IMR-90 (cell line): ENCODE data around the gene CHSY3. TPM values are rescaled to one million over a fixed set of nuclear protein-coding genes. Genes with fewer than 3 reads are reported as not detected.

Experiments used
- ATAC-seq: fragments of 200-7000 bp; cut with Tn5 transposase; 2 replicates; pipeline ENCODE4 v1.9.1; 2020; ENCODE audit warnings: low read depth, mild to moderate bottlenecking, moderate library complexity
- BruUV-seq: library from RNA; stranded (reverse); fragments of 400-500 nt; replicated peaks from 2 replicates; lab custom pipeline; 2021; lab: Mats Ljungman, UMichigan
- CTCF ChIA-PET: fragments of 300-600 bp; formaldehyde crosslinking; extraction: SDS; loops from one replicate; lab custom pipeline; 2021; ENCODE audit warnings: antibody characterized with exemption; lab: Yijun Ruan, JAX
- POLR2A ChIA-PET: fragments of 300-600 bp; sonication (Branson Sonifier 250); formaldehyde crosslinking; loops from one replicate; lab custom pipeline; 2022; ENCODE audit warnings: antibody characterized with exemption; ENCODE audit not compliant: unreplicated experiment; lab: Charles Lee
- DNase-seq: peaks from one replicate; pipeline ENCODE4 v3.0.0; 2013
- H2AFZ ChIP-seq: replicated peaks from 2 replicates; pipeline ENCODE3; 2013; ENCODE audit warnings: low read length, mild to moderate bottlenecking; ENCODE audit not compliant: poor library complexity
- H2AK5ac ChIP-seq: 2 replicates; pipeline ENCODE4 v1.6.1; 2013; ENCODE audit warnings: low read depth, low read length, inconsistent platforms
- H2AK9ac ChIP-seq: replicated peaks from 2 replicates; pipeline ENCODE3; 2013; ENCODE audit warnings: mild to moderate bottlenecking, low read depth, low read length, moderate library complexity; ENCODE audit not compliant: poor library complexity
- H2BK120ac ChIP-seq: 2 replicates; pipeline ENCODE4 v1.6.1; 2013; ENCODE audit warnings: low read depth, low read length, inconsistent platforms
- H2BK15ac ChIP-seq: 3 replicates; pipeline ENCODE4 v1.6.1; 2013; ENCODE audit warnings: low read depth, low read length, inconsistent platforms
- H2BK20ac ChIP-seq: 2 replicates; pipeline ENCODE4 v1.6.1; 2013; ENCODE audit warnings: low read depth, mild to moderate bottlenecking, inconsistent platforms, low read length, moderate library complexity
- H2BK5ac ChIP-seq: 2 replicates; pipeline ENCODE4 v1.6.1; 2013; ENCODE audit warnings: mild to moderate bottlenecking, low read depth, low read length, inconsistent platforms; ENCODE audit not compliant: poor library complexity, severe bottlenecking
- H3K14ac ChIP-seq: replicated peaks from 2 replicates; pipeline ENCODE4 v1.6.1; 2013; ENCODE audit warnings: low read depth, low read length, inconsistent platforms
- H3K18ac ChIP-seq: 2 replicates; pipeline ENCODE4 v1.6.1; 2013; ENCODE audit warnings: low read depth, low read length, control low read depth
- H3K23ac ChIP-seq: 2 replicates; pipeline ENCODE4 v1.6.1; 2013; ENCODE audit warnings: low read depth, low read length, inconsistent platforms
- H3K27ac ChIP-seq: 2 replicates; pipeline ENCODE4 v1.5.1; 2013; ENCODE audit warnings: mild to moderate bottlenecking, control low read depth, low read length; ENCODE audit not compliant: insufficient read depth
- H3K27me3 ChIP-seq: 2 replicates; pipeline ENCODE4 v1.6.1; 2013; ENCODE audit warnings: low read length; ENCODE audit not compliant: control insufficient read depth, insufficient read depth
- H3K36me3 ChIP-seq: 2 replicates; pipeline ENCODE4 v1.6.1; 2013; ENCODE audit warnings: low read length, mixed read lengths; ENCODE audit not compliant: control insufficient read depth, insufficient read depth
- H3K4ac ChIP-seq: 2 replicates; pipeline ENCODE4 v1.6.1; 2013; ENCODE audit warnings: low read depth, low read length, inconsistent platforms
- H3K4me1 ChIP-seq: 2 replicates; pipeline ENCODE4 v1.6.1; 2013; ENCODE audit warnings: low read length, mixed read lengths; ENCODE audit not compliant: control insufficient read depth, insufficient read depth
- H3K4me2 ChIP-seq: 2 replicates; pipeline ENCODE4 v1.6.1; 2013; ENCODE audit warnings: low read depth, mild to moderate bottlenecking, control low read depth, low read length, moderate library complexity
- H3K4me3 ChIP-seq: 2 replicates; pipeline ENCODE4 v1.5.1; 2013; ENCODE audit warnings: low read depth, mild to moderate bottlenecking, control low read depth, low read length, moderate library complexity; ENCODE audit not compliant: insufficient read depth
- H3K56ac ChIP-seq: 2 replicates; pipeline ENCODE4 v1.6.1; 2013; ENCODE audit warnings: low read length, inconsistent platforms; ENCODE audit not compliant: insufficient read depth; ENCODE audit errors: extremely low read depth
- H3K79me1 ChIP-seq, 2 experiments: 2 replicates each; pipeline ENCODE4 v1.6.1; 2013; ENCODE audit warnings: low read length in 2 of 2, inconsistent platforms in 1 of 2, low read depth in 1 of 2
- H3K9ac ChIP-seq: 2 replicates; pipeline ENCODE4 v1.6.1; 2013; ENCODE audit warnings: low read depth, low read length, control low read depth
- H3K9me1 ChIP-seq: 2 replicates; pipeline ENCODE4 v1.6.1; 2013; ENCODE audit warnings: low read length, inconsistent platforms; ENCODE audit not compliant: insufficient read depth
- H3K9me3 ChIP-seq: 2 replicates; pipeline ENCODE4 v1.6.1; 2013; ENCODE audit warnings: low read length; ENCODE audit not compliant: control insufficient read depth, insufficient read depth
- H4K20me1 ChIP-seq: 2 replicates; pipeline ENCODE4 v1.6.1; 2013; ENCODE audit warnings: low read length, inconsistent platforms; ENCODE audit not compliant: insufficient read depth
- H4K5ac ChIP-seq: 2 replicates; pipeline ENCODE4 v1.6.1; 2013; ENCODE audit warnings: mild to moderate bottlenecking, low read depth, low read length, control low read depth
- H4K8ac ChIP-seq, 2 experiments: 2 replicates each; pipeline ENCODE4 v1.6.1; 2013; ENCODE audit warnings: low read depth in 2 of 2, low read length in 2 of 2, control low read depth in 1 of 2, inconsistent platforms in 1 of 2
- H4K91ac ChIP-seq: 2 replicates; pipeline ENCODE4 v1.6.1; 2013; ENCODE audit warnings: low read depth, low read length, inconsistent platforms; ENCODE audit not compliant: insufficient read depth
- CHD1 ChIP-seq: IDR thresholded peaks from 2 replicates; pipeline ENCODE4 v1.6.1; 2012; ENCODE audit warnings: low read depth, low read length, improper control_type of control experiment
- CTCF ChIP-seq: conservative IDR thresholded peaks from 2 replicates; pipeline ENCODE4 v1.5.1; 2012; ENCODE audit warnings: mild to moderate bottlenecking, low read depth, low read length, improper control_type of control experiment
- FOS ChIP-seq: fragments of 150-350 bp; IDR thresholded peaks from 2 replicates; pipeline ENCODE4 v1.6.1; 2016; ENCODE audit warnings: low read depth, low read length
- MAFK ChIP-seq: IDR thresholded peaks from 2 replicates; pipeline ENCODE4 v1.6.1; 2012; ENCODE audit warnings: low read depth, low read length, improper control_type of control experiment
- MAZ ChIP-seq: IDR thresholded peaks from 2 replicates; pipeline ENCODE4 v1.6.1; 2012; ENCODE audit warnings: low read depth, mild to moderate bottlenecking, low read length, improper control_type of control experiment, moderate library complexity, borderline replicate concordance
- SMC3 ChIP-seq: fragments of 150-350 bp; IDR thresholded peaks from 2 replicates; pipeline ENCODE4 v1.6.1; 2016; ENCODE audit warnings: low read depth, mild to moderate bottlenecking, antibody characterized with exemption, low read length, moderate library complexity
- WGBS, 2 experiments: methylation state at CpG; one replicate each; pipeline versions ENCODE4 v1.1.5 to v1.1.7; 2013; ENCODE audit warnings: missing lambda C conversion rate in 2 of 2; ENCODE audit not compliant: insufficient read length in 1 of 2; ENCODE audit errors: extremely low coverage in 2 of 2; 5-methylcytosine and 5-hydroxymethylcytosine counted together
- dilution Hi-C: fragments of 300-500 bp; cut with HindIII; formaldehyde crosslinking; loops from one replicate; pipeline ENCODE4 v1.14.3; 2018; ENCODE audit warnings: low sequenced_read_pairs; ENCODE audit not compliant: unreplicated experiment
- in situ Hi-C: fragments of 300-500 bp; cut with MboI; formaldehyde crosslinking; loops from 3 replicates; pipeline ENCODE4 v1.14.3; 2019; ENCODE audit warnings: low sequenced_read_pairs, inconsistent platforms, mixed read lengths
- intact Hi-C: fragments of 100-400 bp; cut with micrococcal nuclease; formaldehyde crosslinking; loops from 2 replicates; pipeline ENCODE4 v1.10.0; 2022
- polyA plus RNA-seq, 3 experiments: library from polyadenylated mRNA; depleted of rRNA; stranded (reverse); fragments of >200 nt; gene quantifications; 2 replicates each; pipeline ENCODE4 v1.2.3, GENCODE V29; 2012; ENCODE audit warnings: low replicate concordance in 1 of 3
- total RNA-seq: library from RNA; depleted of rRNA; stranded (reverse); fragments of >200 nt; gene quantifications from 2 replicates; pipeline ENCODE4 v1.2.3, GENCODE V29; 2012

The CHSY3 gene
- total and polyA plus RNA-seq, 2 of the 4 experiments (the other 2 are of a cell fraction): 0.62 to 1.3 TPM

- no peak overlapping the region for H3K14ac ChIP-seq
- H2AFZ ChIP-seq: no peak overlapping the region
- intact Hi-C loops: no loop called here
- no peak overlapping the region for H3K18ac ChIP-seq
- in situ Hi-C loops: loop anchor here (25.0 kb wide), 2 partner anchors 1009 to 1309 kb away; no protein-coding TSS in a partner anchor
- no peaks in the 10 kb centered on the region for H3K9me3 ChIP-seq
- H2BK5ac ChIP-seq: no peak overlapping the region
- ChIA-PET POLR2A (no interaction called here), CTCF (no interaction called here)
- DNase-seq: no peak
- no peaks in the 10 kb centered on the region for H3K27me3 ChIP-seq
- H3K56ac ChIP-seq: no peak overlapping the region
- no peak for TF ChIP-seq FOS
- TF ChIP-seq MAFK: no peak
- no peak for TF ChIP-seq MAZ
- TF ChIP-seq SMC3: no peak
- no peak for TF ChIP-seq CHD1
- TF ChIP-seq CTCF: no peak
- no CpG with 5 or more reads among the region's 1 CpG for WGBS, 2 experiments
- no peaks in the 10 kb centered on the region for H3K36me3 ChIP-seq
- no peaks in the 10 kb centered on the region for H3K9me1 ChIP-seq
- no peak overlapping the region for H3K4ac ChIP-seq
- H3K23ac ChIP-seq: no peak overlapping the region
- no peaks in the 10 kb centered on the region for H3K4me1 ChIP-seq
- H3K79me1 ChIP-seq: no peaks in the 10 kb centered on the region
- no peak overlapping the region for H2BK120ac ChIP-seq
- H4K5ac ChIP-seq: no peak overlapping the region
- H2BK20ac ChIP-seq: no peak overlapping the region
- H4K20me1 ChIP-seq: no peaks in the 10 kb centered on the region
- dilution Hi-C loops: no loop called here
- ATAC-seq: no peak
- no peak overlapping the region for H2BK15ac ChIP-seq
- H2AK5ac ChIP-seq: no peak overlapping the region
- no peak overlapping the region for H4K8ac ChIP-seq
- H4K91ac ChIP-seq: no peak overlapping the region
- no peak overlapping the region for H3K4me2 ChIP-seq
- H2AK9ac ChIP-seq: no peak overlapping the region
- H3K27ac ChIP-seq: no peak overlapping the region
- no peak overlapping the region for H3K4me3 ChIP-seq
- no peak overlapping the region for H3K9ac ChIP-seq
- no TSS peak for BruUV-seq
Observed at GRCh38 chr5:130102960-130103359, 198.7 kb downstream of the CHSY3 start.
